GM12874 (cell line): ENCODE data around the gene MPV17.

ENCODE experiments used
- CTCF ChIP-seq: IDR thresholded peaks from 2 replicates; pipeline ENCODE4 v1.5.1; 2011; ENCODE audit warnings: low read depth, mild to moderate bottlenecking, control low read depth, low read length, moderate library complexity; ENCODE audit not compliant: insufficient read depth

Gene MPV17

GRCh38 chr2:27356382-27357181 lies 33.7 kb upstream of the MPV17 start, which contains the start of gene GTF3C2:
Gene GTF3C2, minus strand, starts transcription at chr2:27356764. Its CDS starts 13,210 bp downstream, at chr2:27343554.
- no peak for TF ChIP-seq CTCF

GRCh38 chr2:27356056-27356381 lies 33.1 kb upstream of the MPV17 start:
- no peak for TF ChIP-seq CTCF

DNA sequence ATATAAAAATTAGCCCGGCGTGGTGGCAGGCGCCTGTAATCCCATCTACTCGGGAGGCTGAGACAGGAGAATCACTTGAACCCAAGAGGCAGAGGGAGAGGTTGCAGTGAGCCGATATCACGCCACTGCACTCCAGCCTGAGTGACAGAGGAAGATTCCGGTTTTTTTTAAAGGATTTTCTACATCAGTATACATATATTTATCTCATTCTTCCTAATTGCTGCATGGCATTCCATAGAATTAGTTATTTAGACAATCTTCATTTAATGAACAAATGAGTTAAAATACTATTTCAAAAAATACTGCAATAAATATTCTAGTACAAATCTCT lies 31.7 kb upstream of the MPV17 start:
- TF ChIP-seq CTCF = no peak

- TF ChIP-seq CTCF = no peak
Observed at GRCh38 chr2:27353762-27354596, 31.1 kb upstream of the MPV17 start.

- TF ChIP-seq CTCF = no peak
Observed at GRCh38 chr2:27351802-27352598, 29.1 kb upstream of the MPV17 start.

- TF ChIP-seq CTCF = no peak
Observed at GRCh38 chr2:27350106-27350693, 27.3 kb upstream of the MPV17 start.

DNA sequence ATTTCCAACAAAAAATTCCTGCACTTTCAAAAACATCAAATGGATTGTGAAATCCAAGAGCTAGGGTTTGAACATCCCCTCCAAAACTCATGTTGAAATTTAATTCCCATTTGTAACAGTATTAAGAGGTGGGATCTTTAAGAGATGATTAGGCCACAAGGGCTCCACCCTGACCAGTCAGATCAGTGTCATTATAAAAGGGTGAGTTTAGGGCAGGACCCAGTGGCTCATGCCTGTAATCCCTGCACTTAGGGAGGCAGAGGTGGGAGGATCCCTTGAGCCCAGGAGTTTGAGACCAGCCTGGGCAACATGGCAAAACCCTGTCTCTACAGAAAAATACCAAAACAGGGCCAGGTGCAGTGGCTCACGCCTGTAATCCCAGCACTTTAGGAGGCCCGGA lies 24.7 kb upstream of the MPV17 start:
- TF ChIP-seq CTCF = no peak
